Embryonic facial prominence (tissue), 1 donor: ENCODE results near the gene SPOCK3.
"Not testable (repeated sequence)": the region's sequence is repeated elsewhere in the genome, so short reads cannot be mapped to it uniquely, and the experiment has no call there.

Experiments
- DNase-seq: peaks from one replicate; pipeline ENCODE4 v3.0.0-alpha.2; 2016; ENCODE audit errors: extremely low spot score

SPOCK3 gene

DNA sequence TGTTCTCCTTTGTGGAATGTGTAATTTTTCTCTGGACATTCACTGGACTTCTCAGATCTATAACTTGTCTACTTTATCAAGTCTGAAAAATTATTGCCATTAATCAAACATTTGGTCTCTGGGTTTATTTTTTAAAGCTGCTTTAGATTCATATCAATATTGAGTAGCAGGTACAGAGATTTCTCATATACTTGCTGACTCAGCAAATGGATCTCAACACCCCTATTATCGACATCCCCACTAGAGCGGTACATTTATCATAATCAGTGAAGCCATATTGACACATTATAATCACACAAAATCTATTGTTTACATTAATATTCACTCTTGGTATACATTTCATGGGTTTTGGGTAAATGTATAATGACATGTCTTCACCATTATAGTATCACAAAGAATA is 268.7 kb downstream of the SPOCK3 start:
- DNase-seq = no peak

GRCh38 chr4:166957451-166957850 is 276.8 kb downstream of the SPOCK3 start:
- DNase-seq = no peak

DNA sequence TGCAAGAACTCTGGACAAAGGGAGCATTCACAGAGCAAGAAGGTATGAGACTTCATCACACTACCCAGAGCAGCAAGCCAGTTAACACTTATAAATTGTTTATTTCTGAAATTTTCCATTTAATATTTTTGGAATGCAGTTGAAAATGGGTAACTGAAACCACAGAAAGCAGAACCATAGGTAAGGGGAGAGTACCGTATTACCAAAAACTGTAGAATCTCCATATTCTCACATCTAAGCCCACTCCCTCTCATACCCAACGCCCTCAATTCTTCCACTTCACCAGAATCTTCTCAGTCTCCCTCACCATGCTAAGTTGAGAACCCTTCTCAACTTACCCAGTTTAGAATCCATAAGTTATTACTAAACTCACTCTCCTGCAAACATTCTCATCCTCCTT is 277.8 kb downstream of the SPOCK3 start:
- no peak for DNase-seq

- DNase-seq = no peak
These were observed 292.7 kb downstream of the SPOCK3 start for GRCh38 chr4:166941629-166942028.

GRCh38 chr4:166930464-166930863 is 303.8 kb downstream of the SPOCK3 start:
- no peak for DNase-seq

DNA sequence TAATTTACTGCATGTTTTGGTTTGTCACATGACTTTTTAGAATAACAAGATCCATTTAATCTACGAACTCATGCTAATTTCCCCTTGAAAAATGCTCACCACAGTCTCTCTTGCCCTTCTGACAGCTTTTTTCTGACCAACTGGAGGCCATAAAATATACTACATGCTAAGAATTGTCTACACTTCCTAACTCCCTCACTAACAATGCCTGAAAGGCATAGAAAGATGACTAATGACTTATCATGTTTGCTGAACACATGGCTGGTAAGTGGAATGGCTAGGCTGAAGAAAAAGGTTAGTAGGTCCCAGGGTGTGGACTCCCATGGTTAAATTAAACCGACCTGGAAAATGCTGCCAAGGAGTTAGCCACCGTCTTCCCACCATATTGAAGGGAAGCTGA is 309.9 kb downstream of the SPOCK3 start:
- DNase-seq = no peak

DNA sequence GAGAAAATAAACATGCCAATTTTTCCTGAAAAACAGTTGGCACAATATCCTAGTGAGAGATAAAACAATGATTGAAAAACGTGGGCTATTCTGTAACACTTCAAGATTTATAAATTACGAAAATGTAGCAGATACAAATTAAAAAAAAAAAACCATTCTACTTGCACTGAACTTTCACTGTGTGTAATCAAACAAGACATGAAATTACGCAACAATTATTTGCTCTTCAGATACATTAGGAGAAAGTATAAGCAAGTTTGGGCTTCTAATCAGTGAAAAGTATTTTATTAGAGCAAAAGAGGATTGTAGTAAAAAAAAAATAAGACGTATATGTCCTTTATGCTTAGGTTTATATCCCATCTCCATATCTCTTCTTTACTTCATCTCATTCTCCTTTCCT is 320.4 kb downstream of the SPOCK3 start:
- no peak for DNase-seq

GRCh38 chr4:166903408-166903807 is 330.9 kb downstream of the SPOCK3 start:
- no peak for DNase-seq

- DNase-seq = no peak
These were observed 331.4 kb downstream of the SPOCK3 start for GRCh38 chr4:166902941-166903340.

DNA sequence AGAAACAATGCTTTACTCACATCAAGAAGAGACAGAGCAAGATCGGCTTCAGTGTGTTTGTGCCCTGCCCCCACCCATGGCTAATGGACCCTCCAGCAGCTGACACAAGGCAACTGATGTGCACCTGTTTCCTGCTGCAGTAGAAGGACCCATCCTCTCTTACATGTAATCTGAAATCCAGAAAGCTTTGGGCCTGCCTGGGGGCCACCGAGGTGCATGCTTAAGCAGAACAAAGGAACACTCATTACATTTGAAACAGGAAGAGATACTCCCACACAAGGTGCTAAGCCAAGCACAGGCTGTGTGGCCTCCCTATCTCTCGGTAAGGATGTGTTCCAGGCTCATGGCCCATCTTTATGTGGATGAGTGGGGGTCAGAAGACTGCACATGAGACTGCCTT is 338.0 kb downstream of the SPOCK3 start:
- DNase-seq = no peak

- no peak for DNase-seq
These were observed 338.5 kb downstream of the SPOCK3 start for GRCh38 chr4:166895771-166896170.

DNA sequence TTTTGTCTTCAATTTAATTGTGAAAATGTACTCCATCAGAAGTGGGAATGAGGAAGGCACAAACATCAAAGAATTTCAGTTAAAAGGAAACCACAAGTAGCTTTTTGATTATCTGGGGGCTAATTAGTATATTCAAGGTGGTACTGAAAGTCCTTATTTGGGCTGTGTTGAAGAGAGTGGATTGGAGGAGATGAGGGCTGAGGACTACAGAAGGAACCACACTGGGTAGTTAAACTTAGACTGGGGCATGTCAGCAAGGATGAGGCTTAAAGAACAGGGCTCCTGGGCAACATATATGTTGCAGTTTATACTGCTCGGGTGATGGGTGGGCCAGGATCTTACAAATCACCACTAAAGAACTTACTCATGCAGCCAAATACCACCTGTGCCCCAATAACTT is 346.8 kb downstream of the SPOCK3 start:
- DNase-seq = no peak

GRCh38 chr4:166886718-166887117 is 347.6 kb downstream of the SPOCK3 start:
- DNase-seq = no peak

- DNase-seq = no peak
These were observed 352.1 kb downstream of the SPOCK3 start for GRCh38 chr4:166882221-166882620.

DNA sequence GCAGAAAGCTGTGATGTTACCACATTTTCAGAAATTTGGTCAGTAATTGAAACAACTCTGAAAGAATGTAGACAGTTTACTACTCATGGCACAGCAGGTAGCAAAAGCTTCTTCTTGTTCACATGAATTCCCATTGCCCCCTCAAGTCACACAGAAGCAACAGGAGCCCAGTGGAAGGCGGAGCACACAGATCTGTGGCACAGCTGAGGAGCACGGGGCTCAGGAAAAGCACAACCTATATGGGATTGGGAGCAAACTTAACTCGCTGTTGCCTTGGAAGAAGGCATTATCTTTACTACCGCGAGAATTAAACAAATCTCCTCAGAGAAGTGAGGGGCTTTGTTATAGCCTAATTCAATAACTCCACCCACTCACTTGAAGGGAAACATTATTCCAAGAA is 358.5 kb downstream of the SPOCK3 start:
- DNase-seq = no peak

GRCh38 chr4:166862032-166862431 is 372.3 kb downstream of the SPOCK3 start:
- DNase-seq = no peak

DNA sequence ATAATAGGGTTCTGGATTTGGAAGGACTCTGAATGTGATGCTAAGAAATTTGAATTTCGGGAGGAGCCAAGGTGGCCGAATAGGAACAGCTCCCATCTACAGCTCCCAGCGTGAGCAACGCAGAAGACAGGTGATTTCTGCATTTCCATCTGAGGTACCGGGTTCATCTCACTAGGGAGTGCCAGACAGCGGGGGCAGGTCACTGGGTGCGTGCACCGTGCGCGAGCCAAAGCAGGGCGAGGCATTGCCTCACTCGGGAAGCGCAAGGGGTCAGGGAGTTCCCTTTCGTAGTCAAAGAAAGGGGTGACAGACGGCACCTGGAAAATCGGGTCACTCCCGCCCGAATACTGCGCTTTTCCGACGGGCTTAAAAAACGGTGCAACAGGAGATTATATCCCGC is 383.9 kb downstream of the SPOCK3 start:
- not testable (repeated sequence) for DNase-seq

DNA sequence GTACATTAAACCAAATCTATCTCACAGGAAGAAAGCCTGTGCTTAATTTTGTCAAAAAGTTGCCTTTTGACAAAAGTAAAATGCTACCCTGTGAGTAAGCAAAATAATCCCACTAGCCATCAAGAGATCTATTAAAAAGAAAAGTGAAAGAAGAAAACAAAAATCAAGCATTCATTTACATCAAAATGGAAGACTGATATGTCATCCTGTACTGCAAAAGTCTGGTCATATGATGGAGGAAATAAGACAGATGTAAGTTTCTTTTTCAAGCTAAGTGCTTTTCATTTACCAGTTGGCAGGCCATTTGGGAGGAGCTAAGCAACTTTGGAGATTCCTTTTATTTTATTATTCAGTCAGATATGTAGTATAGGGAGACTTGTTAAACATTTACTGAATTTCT is 387.4 kb downstream of the SPOCK3 start:
- DNase-seq = no peak

- no peak for DNase-seq
These were observed 391.5 kb downstream of the SPOCK3 start for GRCh38 chr4:166842795-166843261.

DNA sequence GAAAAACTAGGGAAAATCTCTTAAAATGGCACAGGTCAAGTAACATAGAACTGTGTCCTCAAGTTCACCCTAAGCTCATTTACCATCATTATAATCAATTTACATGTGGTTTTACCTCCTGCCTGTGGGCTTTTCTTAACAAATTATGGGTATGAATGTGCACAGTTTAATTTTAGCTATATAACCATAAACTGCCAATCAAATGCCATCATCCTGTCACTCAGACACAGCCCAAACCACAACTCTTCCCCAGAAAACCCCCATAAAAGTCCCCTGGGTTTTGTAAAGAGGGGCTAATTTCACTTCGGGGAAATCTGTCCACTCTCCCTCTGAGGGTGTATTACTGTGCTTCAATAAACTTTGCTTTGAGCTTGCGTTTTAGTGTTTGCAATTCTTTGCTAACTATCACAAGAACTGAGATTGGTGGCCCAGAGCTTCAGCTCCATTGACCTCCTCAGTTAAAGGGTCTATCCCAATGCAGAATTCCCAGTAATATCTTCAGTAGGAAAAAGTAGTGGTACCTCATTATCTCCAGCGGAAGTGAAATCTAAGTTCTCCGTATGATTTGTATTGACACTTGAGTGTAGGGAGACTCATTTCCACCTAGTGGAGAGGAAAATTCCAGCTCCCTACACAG is 394.6 kb downstream of the SPOCK3 start:
- DNase-seq = no peak

DNA sequence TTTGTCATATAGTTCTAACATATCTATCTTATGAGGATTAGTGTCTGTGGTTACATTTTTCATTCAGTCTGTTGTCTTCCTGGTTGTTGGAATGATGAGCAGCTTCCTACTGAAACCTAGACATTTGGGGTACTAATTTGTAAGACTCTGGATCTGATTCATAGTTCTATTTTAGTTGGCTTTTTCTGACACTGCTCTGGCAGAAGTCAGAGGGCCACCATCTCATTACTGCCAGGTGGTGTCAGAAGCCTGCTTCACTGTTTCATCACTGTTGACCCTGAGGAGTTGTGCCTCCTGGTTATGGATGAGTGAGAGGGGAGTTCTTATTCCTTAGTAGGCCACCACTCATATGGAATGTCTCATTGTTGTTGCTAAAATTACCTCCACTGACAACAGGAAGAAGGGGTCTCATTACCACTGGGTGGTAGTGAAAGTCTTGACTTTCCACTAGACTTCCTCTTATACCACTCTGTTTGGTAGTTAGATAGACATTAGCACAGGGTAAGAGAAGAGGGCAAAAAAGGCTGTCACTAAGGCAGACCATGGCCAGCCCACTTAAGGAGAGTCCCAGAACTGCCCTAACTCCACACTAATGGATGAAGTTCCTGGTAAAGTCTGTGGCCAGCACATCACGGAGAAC is 395.2 kb downstream of the SPOCK3 start:
- DNase-seq = no peak

DNA sequence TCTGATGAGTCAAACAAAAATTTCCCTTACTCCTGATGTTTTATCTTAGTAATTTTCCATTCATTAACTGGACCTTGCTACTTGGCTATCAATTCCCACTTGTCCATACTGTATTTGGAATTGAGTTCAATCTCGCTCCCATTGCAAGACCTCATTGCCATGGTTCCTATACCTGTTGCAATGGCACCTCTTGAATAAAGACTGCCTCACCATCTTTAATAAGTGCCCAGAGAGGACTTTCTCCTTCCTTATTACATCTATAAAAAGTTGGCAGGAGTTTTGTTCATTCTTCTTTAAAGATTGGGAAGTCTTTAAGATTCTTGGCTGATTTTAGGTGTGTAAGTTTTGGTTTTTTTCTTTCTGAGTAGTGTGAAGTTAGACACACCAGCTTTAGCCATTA is 397.4 kb downstream of the SPOCK3 start:
- DNase-seq = no peak

DNA sequence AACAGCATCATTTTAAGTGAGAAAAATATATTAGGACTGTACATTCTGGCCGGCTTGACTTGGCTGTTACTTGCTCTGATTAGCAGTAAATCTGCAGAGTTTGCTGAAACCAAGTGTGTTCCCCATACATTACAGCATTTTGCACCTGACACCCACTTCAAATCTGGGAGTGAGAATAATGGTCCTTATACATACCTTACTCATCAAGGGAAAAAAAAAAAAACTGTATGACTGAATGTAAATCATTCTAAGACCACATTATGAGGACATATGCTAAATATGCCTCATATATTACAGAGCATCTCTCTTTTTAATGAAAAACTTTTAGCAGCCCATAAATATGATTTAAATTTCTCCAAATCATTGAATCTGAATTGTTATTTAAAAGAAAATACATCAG is 406.7 kb downstream of the SPOCK3 start:
- no peak for DNase-seq

DNA sequence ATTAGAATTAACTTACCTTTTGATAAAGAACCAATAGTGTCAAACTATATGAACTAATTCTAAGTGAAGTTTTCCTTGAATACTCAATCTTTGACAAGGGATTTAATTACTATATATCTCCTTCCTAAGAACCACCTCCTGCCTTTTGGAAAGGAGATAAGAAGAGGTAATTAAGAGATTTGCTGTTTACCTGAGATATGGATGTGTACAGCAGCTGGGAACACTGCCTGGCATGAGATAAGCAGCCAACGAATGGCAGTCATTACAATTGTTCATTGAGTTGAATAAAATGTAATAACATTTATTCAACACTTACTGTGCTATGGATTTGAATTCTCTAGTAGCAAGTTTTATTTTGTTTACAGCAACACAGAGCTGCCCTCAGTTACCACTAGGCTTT is 407.1 kb downstream of the SPOCK3 start:
- no peak for DNase-seq
